Suprapubic skin (tissue), 4 donors: ENCODE data around the gene ARAP2.

Source experiments
- POLR2A ChIP-seq, 2 donors: fragments of 450-650 bp; IDR thresholded peaks; one replicate each; pipeline ENCODE4 v1.6.1; 2017; ENCODE audit warnings: antibody characterized with exemption in 2 of 2, mild to moderate bottlenecking in 2 of 2, moderate library complexity in 2 of 2
- POLR2AphosphoS5 ChIP-seq, 3 donors: sonication (generic); formaldehyde crosslinking; IDR thresholded peaks; one replicate each; pipeline ENCODE4 v1.6.1; 2017; ENCODE audit warnings: antibody characterized with exemption in 3 of 3

GRCh38 chr4:36064117-36064516, 180.2 kb downstream of the ARAP2 start:
- TF ChIP-seq POLR2AphosphoS5 (IDR thresholded peaks at IDR 0.05) (no peak), POLR2A (IDR thresholded peaks at IDR 0.05) (no peak)
